Measurements from ENCODE around the gene SFMBT2.
"Not testable (repeated sequence)": the region's sequence is repeated elsewhere in the genome, so short reads cannot be mapped to it uniquely, and the experiment has no call there.

SFMBT2 gene

DNA sequence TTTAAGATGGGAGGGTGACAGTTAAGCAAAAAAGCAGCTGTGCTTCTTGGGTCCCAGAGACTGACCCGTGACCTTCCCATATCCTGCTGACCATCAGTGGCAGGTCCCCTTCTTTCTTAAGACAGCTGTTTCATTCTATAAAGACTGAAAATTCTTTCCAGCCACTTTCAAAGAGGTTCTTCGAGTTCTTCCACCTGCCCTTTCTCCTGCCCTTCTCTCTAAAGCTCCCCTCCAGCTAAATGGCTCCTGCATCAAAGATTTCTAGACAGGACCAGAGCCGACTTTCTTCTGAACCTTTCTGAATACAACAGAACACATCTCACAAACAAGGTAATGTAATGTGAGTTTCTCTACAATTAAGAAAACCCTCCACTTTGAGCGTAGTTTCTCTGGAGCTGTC is 180.8 kb downstream of the SFMBT2 start:
- no peak overlapping the region for H4K91ac ChIP-seq (ENCODE audit: low read depth, low read length)
- no peak overlapping the region for H3K9ac ChIP-seq (ENCODE audit: low read length)
- H3K18ac ChIP-seq (ENCODE audit: low read length): no peak overlapping the region
- H3K9me3 ChIP-seq (ENCODE audit: insufficient read depth, low read depth, low read length): no peaks in the 10 kb centered on the region
- no peak overlapping the region for H4K12ac ChIP-seq (ENCODE audit: low read depth, low read length)
- H3K4me2 ChIP-seq (ENCODE audit: low read length): no peak overlapping the region
- H2BK12ac ChIP-seq (ENCODE audit: low read length): no peak overlapping the region
- no peak overlapping the region for H2AFZ ChIP-seq (ENCODE audit: insufficient read depth, low read length, poor library complexity)
- H3K4ac ChIP-seq (ENCODE audit: low read depth, low read length): no peak overlapping the region
- no peak overlapping the region for H3K23ac ChIP-seq (ENCODE audit: low read length)
- no peak overlapping the region for H2BK120ac ChIP-seq (ENCODE audit: insufficient read depth, low read length, poor library complexity)
- peak overlapping the region; percentile 64 for H3K27ac ChIP-seq (ENCODE audit: low read depth, low read length)
- no peaks in the 10 kb centered on the region for H3K79me2 ChIP-seq (ENCODE audit: control insufficient read depth, insufficient read depth, low read length, poor library complexity)
- no peaks in the 10 kb centered on the region for H3K36me3 ChIP-seq (ENCODE audit: control insufficient read depth in 1 of 2, insufficient read depth in 2 of 2, low read length in 2 of 2)
- H3K14ac ChIP-seq (ENCODE audit: low read length): no peak overlapping the region
- no peaks in the 10 kb centered on the region for H3K79me1 ChIP-seq (ENCODE audit: low read length)
- peaks cover 4 to 8% of the 10 kb centered on the region in 2 experiments for H3K4me1 ChIP-seq (ENCODE audit: control insufficient read depth in 1 of 2, insufficient read depth in 2 of 2, low read length in 2 of 2)
- no peak overlapping the region for H3K4me3 ChIP-seq (ENCODE audit: low read depth, low read length)
- no CpG with 5 or more reads among the region's 4 CpGs for WGBS (ENCODE audit: extremely low coverage, insufficient coverage, insufficient read length)
- H2AK5ac ChIP-seq (ENCODE audit: low read length): no peak overlapping the region
- no peaks in the 10 kb centered on the region for H3K27me3 ChIP-seq (ENCODE audit: insufficient read depth, low read length)
- peak in 1 of 2 donors; percentile 24 for DNase-seq
- H4K8ac ChIP-seq (ENCODE audit: low read depth, low read length): no peak overlapping the region
- H2BK5ac ChIP-seq (ENCODE audit: low read depth, low read length, poor library complexity): no peak overlapping the region

GRCh38 chr10:7225133-7225532 is 185.7 kb downstream of the SFMBT2 start:
- Histone ChIP-seq H2AFZ (ENCODE audit: insufficient read depth, low read length, poor library complexity) (no peak overlapping the region), H3K4me3 (ENCODE audit: low read depth, low read length) (no peak overlapping the region), H3K4ac (ENCODE audit: low read depth, low read length) (no peak overlapping the region), H4K8ac (ENCODE audit: low read depth, low read length) (no peak overlapping the region), H3K79me2 (ENCODE audit: control insufficient read depth, insufficient read depth, low read length, poor library complexity) (no peaks in the 10 kb centered on the region), H3K23ac (ENCODE audit: low read length) (no peak overlapping the region), H3K27me3 (ENCODE audit: insufficient read depth, low read length) (no peaks in the 10 kb centered on the region), H2BK5ac (ENCODE audit: low read depth, low read length, poor library complexity) (no peak overlapping the region), H3K18ac (ENCODE audit: low read length) (no peak overlapping the region), H2BK12ac (ENCODE audit: low read length) (no peak overlapping the region), H3K14ac (ENCODE audit: low read length) (no peak overlapping the region), H3K4me2 (ENCODE audit: low read length) (no peak overlapping the region), H4K91ac (ENCODE audit: low read depth, low read length) (no peak overlapping the region), H3K9ac (ENCODE audit: low read length) (no peak overlapping the region), H3K79me1 (ENCODE audit: low read length) (no peaks in the 10 kb centered on the region), H3K9me3 (ENCODE audit: insufficient read depth, low read depth, low read length) (no peaks in the 10 kb centered on the region), H3K27ac (ENCODE audit: low read depth, low read length) (no peak overlapping the region), H2BK120ac (ENCODE audit: insufficient read depth, low read length, poor library complexity) (no peak overlapping the region), H3K36me3 (ENCODE audit: control insufficient read depth in 1 of 2, insufficient read depth in 2 of 2, low read length in 2 of 2) (peaks cover 0 to 3% of the 10 kb centered on the region in 2 experiments), H4K12ac (ENCODE audit: low read depth, low read length) (no peak overlapping the region), H3K4me1 (ENCODE audit: control insufficient read depth in 1 of 2, insufficient read depth in 2 of 2, low read length in 2 of 2) (no peaks in the 10 kb centered on the region), H2AK5ac (ENCODE audit: low read length) (no peak overlapping the region)
- WGBS (ENCODE audit: extremely low coverage, insufficient coverage, insufficient read length): no CpG with 5 or more reads among the region's 8 CpGs
- no peak for DNase-seq

DNA sequence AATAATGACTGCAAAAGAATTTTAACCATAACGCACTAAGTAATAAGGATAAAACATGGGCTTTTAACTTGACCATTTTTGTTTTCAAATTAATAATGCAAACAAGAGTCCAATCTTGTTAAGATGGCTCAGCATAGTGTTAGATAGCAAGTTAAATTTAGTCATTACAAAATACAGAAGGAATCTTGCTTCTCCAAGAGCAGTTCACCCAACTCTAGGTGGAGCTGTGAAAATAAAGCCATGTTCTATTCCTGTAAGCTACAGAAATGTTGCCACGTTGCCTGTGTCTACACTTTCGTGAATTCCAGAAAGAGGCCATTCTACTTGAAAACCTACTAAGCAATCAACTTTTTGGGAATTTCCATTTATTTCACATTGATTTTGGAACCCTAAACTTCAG is 191.9 kb downstream of the SFMBT2 start:
- Histone ChIP-seq H3K79me1 (ENCODE audit: low read length) (no peaks in the 10 kb centered on the region), H2BK12ac (ENCODE audit: low read length) (no peak overlapping the region), H2BK120ac (ENCODE audit: insufficient read depth, low read length, poor library complexity) (no peak overlapping the region), H2BK5ac (ENCODE audit: low read depth, low read length, poor library complexity) (no peak overlapping the region), H3K9me3 (ENCODE audit: insufficient read depth, low read depth, low read length) (no peaks in the 10 kb centered on the region), H3K27ac (ENCODE audit: low read depth, low read length) (no peak overlapping the region), H3K79me2 (ENCODE audit: control insufficient read depth, insufficient read depth, low read length, poor library complexity) (no peaks in the 10 kb centered on the region), H4K12ac (ENCODE audit: low read depth, low read length) (no peak overlapping the region), H3K23ac (ENCODE audit: low read length) (no peak overlapping the region), H3K4me2 (ENCODE audit: low read length) (no peak overlapping the region), H2AFZ (ENCODE audit: insufficient read depth, low read length, poor library complexity) (no peak overlapping the region), H3K9ac (ENCODE audit: low read length) (no peak overlapping the region), H3K27me3 (ENCODE audit: insufficient read depth, low read length) (no peaks in the 10 kb centered on the region), H2AK5ac (ENCODE audit: low read length) (no peak overlapping the region), H3K36me3 (ENCODE audit: control insufficient read depth in 1 of 2, insufficient read depth in 2 of 2, low read length in 2 of 2) (peaks cover 0 to 3% of the 10 kb centered on the region in 2 experiments), H3K4me3 (ENCODE audit: low read depth, low read length) (no peak overlapping the region), H3K4me1 (ENCODE audit: control insufficient read depth in 1 of 2, insufficient read depth in 2 of 2, low read length in 2 of 2) (no peaks in the 10 kb centered on the region), H3K18ac (ENCODE audit: low read length) (no peak overlapping the region), H3K14ac (ENCODE audit: low read length) (no peak overlapping the region), H3K4ac (ENCODE audit: low read depth, low read length) (no peak overlapping the region), H4K91ac (ENCODE audit: low read depth, low read length) (no peak overlapping the region), H4K8ac (ENCODE audit: low read depth, low read length) (no peak overlapping the region)
- peak in 1 of 2 donors; percentile 16 for DNase-seq
- WGBS (ENCODE audit: extremely low coverage, insufficient coverage, insufficient read length): no CpG with 5 or more reads among the region's 3 CpGs

- H4K91ac ChIP-seq (ENCODE audit: low read depth, low read length); H3K4ac ChIP-seq (ENCODE audit: low read depth, low read length); H3K18ac ChIP-seq (ENCODE audit: low read length); H4K12ac ChIP-seq (ENCODE audit: low read depth, low read length); H3K36me3 ChIP-seq (ENCODE audit: control insufficient read depth in 1 of 2, insufficient read depth in 2 of 2, low read length in 2 of 2); H2AK5ac ChIP-seq (ENCODE audit: low read length); H3K14ac ChIP-seq (ENCODE audit: low read length); H2BK12ac ChIP-seq (ENCODE audit: low read length); H2BK120ac ChIP-seq (ENCODE audit: insufficient read depth, low read length, poor library complexity); H3K79me1 ChIP-seq (ENCODE audit: low read length); H3K4me3 ChIP-seq (ENCODE audit: low read depth, low read length); H4K8ac ChIP-seq (ENCODE audit: low read depth, low read length); H3K4me1 ChIP-seq (ENCODE audit: control insufficient read depth in 1 of 2, insufficient read depth in 2 of 2, low read length in 2 of 2); H3K27ac ChIP-seq (ENCODE audit: low read depth, low read length); H3K23ac ChIP-seq (ENCODE audit: low read length); H3K27me3 ChIP-seq (ENCODE audit: insufficient read depth, low read length); H2AFZ ChIP-seq (ENCODE audit: insufficient read depth, low read length, poor library complexity); H3K79me2 ChIP-seq (ENCODE audit: control insufficient read depth, insufficient read depth, low read length, poor library complexity); H3K9me3 ChIP-seq (ENCODE audit: insufficient read depth, low read depth, low read length); H3K4me2 ChIP-seq (ENCODE audit: low read length); H3K9ac ChIP-seq (ENCODE audit: low read length); H2BK5ac ChIP-seq (ENCODE audit: low read depth, low read length, poor library complexity); DNase-seq: not testable (repeated sequence)
- no CpG with 5 or more reads among the region's 3 CpGs for WGBS (ENCODE audit: extremely low coverage, insufficient coverage, insufficient read length)
These were observed 198.1 kb downstream of the SFMBT2 start for GRCh38 chr10:7212696-7213095.

All from trophoblast cell (in vitro differentiated cells and primary cell).